ENCODE results near the gene TUT1.
"Not testable (repeated sequence)": the region's sequence is repeated elsewhere in the genome, so short reads cannot be mapped to it uniquely, and the experiment has no call there.

Gene TUT1

DNA sequence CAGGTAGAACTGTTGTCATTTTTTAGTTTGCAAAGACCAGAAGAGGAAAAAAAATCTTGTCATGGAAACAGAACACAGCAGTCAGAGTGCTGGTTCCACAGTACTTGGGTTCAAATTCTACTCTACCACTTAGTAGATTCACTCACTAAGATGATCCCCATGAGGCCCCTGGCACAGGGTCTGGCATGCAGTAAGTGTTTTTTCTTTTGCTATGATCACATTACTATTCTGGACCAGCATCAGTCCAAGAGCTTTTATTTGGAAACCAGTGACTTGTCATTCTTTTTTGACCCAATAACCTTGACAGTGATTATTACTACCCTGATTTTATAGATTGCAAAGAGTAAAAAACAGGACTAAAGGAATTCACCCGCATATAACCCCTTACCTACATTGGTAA is 21.7 kb downstream of the TUT1 start:
- H3K36me3 ChIP-seq (ENCODE audit: low read depth): peaks cover 85% of the 10 kb centered on the region
- peaks cover 11% of the 10 kb centered on the region for H3K4me1 ChIP-seq (ENCODE audit: insufficient read depth, poor library complexity, severe bottlenecking)
- no peaks in the 10 kb centered on the region for H3K9me3 ChIP-seq (ENCODE audit: severe bottlenecking)
- DNase-seq (ENCODE audit: low spot score): no peak
- no peak overlapping the region for H3K4me3 ChIP-seq (ENCODE audit: severe bottlenecking)
- H3K27ac ChIP-seq (ENCODE audit: poor library complexity, severe bottlenecking): peak overlapping the region; percentile 79
- ATAC-seq (ENCODE audit: low read depth): no peak
- TF ChIP-seq, protein P1, sequence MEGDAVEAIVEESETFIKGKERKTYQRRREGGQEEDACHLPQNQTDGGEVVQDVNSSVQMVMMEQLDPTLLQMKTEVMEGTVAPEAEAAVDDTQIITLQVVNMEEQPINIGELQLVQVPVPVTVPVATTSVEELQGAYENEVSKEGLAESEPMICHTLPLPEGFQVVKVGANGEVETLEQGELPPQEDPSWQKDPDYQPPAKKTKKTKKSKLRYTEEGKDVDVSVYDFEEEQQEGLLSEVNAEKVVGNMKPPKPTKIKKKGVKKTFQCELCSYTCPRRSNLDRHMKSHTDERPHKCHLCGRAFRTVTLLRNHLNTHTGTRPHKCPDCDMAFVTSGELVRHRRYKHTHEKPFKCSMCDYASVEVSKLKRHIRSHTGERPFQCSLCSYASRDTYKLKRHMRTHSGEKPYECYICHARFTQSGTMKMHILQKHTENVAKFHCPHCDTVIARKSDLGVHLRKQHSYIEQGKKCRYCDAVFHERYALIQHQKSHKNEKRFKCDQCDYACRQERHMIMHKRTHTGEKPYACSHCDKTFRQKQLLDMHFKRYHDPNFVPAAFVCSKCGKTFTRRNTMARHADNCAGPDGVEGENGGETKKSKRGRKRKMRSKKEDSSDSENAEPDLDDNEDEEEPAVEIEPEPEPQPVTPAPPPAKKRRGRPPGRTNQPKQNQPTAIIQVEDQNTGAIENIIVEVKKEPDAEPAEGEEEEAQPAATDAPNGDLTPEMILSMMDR (IDR thresholded peaks at IDR 0.05; ENCODE audit: poor library complexity, severe bottlenecking): no peak
- no peaks in the 10 kb centered on the region for H3K27me3 ChIP-seq (ENCODE audit: insufficient read depth, poor library complexity, severe bottlenecking)

DNA sequence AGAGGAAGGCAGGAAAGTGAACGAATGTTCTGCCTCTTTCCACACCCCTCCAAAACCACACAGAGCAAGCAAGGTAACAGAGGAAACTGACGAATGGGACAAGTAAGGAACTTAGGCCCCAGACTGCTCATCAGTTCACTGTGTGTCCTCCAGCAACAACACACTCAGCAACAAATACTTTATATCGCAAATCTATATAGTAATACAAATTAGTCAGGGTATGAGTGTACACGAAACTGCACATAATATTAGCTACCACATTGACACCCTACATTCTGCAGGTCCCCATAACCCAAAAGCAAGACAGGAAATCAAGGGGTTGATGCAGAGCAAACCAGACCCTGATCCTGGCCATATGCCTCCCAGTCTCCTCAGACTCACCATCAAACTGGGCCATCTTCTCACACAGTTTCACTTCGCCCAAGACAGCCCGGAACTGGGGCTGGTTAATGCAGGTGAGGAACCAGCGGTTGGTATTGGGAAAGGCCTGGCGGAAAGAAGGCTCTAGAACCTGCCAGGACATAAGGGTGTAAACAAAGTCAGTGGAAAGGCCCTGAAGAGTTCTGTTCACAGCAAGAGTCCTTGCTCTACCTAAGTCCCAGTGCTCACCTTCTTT is 24.2 kb downstream of the TUT1 start:
- no peak overlapping the region for H3K27ac ChIP-seq (ENCODE audit: poor library complexity, severe bottlenecking)
- no peaks in the 10 kb centered on the region for H3K9me3 ChIP-seq (ENCODE audit: severe bottlenecking)
- DNase-seq (ENCODE audit: low spot score) (no peak), ATAC-seq (ENCODE audit: low read depth) (peak; percentile 11; the same call in 1 of the 3 replicates)
- no peaks in the 10 kb centered on the region for H3K27me3 ChIP-seq (ENCODE audit: insufficient read depth, poor library complexity, severe bottlenecking)
- peaks cover 8% of the 10 kb centered on the region for H3K4me1 ChIP-seq (ENCODE audit: insufficient read depth, poor library complexity, severe bottlenecking)
- H3K4me3 ChIP-seq (ENCODE audit: severe bottlenecking): no peak overlapping the region
- TF ChIP-seq, protein P1 (IDR thresholded peaks at IDR 0.05; ENCODE audit: poor library complexity, severe bottlenecking): no peak
- peaks cover 97% of the 10 kb centered on the region for H3K36me3 ChIP-seq (ENCODE audit: low read depth)

DNA sequence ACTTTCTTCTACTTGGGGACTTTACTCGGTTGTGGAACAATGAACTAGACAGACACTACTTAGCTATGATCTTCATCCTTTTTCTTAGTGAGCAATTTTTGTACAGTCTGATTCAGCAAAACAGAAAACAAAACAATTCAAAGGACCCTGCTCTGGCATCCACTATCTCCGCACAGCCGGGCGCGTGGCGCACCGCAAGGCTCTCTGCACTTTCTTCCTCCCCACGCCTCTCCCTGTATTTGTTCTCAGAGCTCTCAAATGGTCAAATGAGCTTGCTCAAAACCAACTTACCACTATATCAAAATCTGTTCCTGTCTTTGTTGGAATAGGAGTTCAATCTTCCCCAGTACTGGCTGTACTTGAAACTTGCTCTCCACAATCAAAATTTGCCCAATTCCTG is 25.1 kb downstream of the TUT1 start:
- DNase-seq (ENCODE audit: low spot score): no peak
- TF ChIP-seq, protein P1 (IDR thresholded peaks at IDR 0.05; ENCODE audit: poor library complexity, severe bottlenecking): no peak
- no peak for ATAC-seq (ENCODE audit: low read depth)
- Histone ChIP-seq H3K9me3 (ENCODE audit: severe bottlenecking) (no peaks in the 10 kb centered on the region), H3K36me3 (ENCODE audit: low read depth) (peaks cover 94% of the 10 kb centered on the region), H3K27ac (ENCODE audit: poor library complexity, severe bottlenecking) (no peak overlapping the region), H3K27me3 (ENCODE audit: insufficient read depth, poor library complexity, severe bottlenecking) (no peaks in the 10 kb centered on the region), H3K4me1 (ENCODE audit: insufficient read depth, poor library complexity, severe bottlenecking) (peaks cover 12% of the 10 kb centered on the region), H3K4me3 (ENCODE audit: severe bottlenecking) (no peak overlapping the region)

DNA sequence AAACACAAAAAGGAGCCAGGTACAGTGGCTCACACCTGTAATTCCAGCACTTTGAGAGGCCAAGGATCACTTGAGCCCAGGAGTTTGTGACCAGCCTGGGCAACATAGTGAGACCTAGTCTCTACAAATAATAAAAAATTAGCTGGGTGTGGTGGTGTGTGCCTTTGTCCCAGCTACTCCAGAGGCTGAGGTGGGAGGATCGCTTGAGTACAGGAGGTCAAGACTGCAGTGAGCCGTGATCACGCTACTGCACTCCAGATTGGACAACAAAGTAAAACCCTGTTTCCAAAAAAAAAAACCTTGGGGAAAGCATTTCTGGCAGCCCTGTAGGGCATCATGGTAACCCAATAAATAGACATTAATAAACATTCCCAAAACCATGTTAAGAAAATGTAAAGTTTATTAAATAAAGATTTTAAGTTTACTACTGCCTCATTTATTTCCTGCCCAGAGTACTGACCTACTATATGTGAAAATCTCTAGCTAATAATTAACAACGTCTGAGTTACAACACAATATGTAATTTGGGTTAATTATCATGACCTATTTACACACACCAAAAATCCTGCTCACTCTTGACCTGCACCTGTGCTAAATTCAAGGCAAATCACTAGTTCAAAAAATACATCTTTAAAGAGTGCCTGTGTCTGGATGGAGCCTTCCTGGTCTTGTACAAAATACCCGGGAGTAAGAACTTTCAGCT is 26.1 kb downstream of the TUT1 start:
- H3K36me3 ChIP-seq (ENCODE audit: low read depth): peaks cover 91% of the 10 kb centered on the region
- ATAC-seq (ENCODE audit: low read depth): no peak
- no peak overlapping the region for H3K27ac ChIP-seq (ENCODE audit: poor library complexity, severe bottlenecking)
- TF ChIP-seq, protein P1 (IDR thresholded peaks at IDR 0.05; ENCODE audit: poor library complexity, severe bottlenecking): no peak
- H3K4me3 ChIP-seq (ENCODE audit: severe bottlenecking): no peak overlapping the region
- DNase-seq (ENCODE audit: low spot score): no peak
- no peaks in the 10 kb centered on the region for H3K27me3 ChIP-seq (ENCODE audit: insufficient read depth, poor library complexity, severe bottlenecking)
- H3K4me1 ChIP-seq (ENCODE audit: insufficient read depth, poor library complexity, severe bottlenecking): peaks cover 20% of the 10 kb centered on the region
- no peaks in the 10 kb centered on the region for H3K9me3 ChIP-seq (ENCODE audit: severe bottlenecking)

DNA sequence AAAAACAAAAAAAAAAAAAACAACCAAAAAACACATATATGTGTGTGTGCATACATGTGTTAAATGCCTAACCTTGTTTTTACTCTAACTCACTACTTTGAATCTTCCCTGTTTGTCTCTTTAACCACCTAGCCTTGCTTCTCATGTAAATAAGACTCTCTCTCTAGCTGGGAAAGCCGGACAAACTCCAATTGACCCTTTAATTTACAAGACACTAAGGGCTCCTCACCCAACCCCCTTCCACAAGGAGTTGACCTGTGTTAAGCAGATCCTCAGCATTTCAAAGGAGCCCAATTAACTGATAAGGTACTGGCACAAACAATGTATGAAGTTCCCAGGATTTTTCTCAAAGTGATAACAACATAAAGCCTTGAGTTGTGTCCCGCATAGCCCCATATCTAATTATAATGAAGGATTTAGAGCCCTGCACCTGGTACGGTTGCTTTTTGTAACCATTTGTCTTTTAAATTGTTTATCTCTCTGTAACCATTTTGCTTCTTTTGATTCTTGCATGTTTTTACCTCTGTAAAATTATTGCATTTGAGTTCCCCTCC is 29.6 kb downstream of the TUT1 start:
- not testable (repeated sequence) for H3K9me3 ChIP-seq (ENCODE audit: severe bottlenecking)
- H3K36me3 ChIP-seq (ENCODE audit: low read depth): peaks cover 79% of the 10 kb centered on the region

More for the DNA sequence above, 29.6 kb downstream of the TUT1 start:
- not testable (repeated sequence) for ATAC-seq (ENCODE audit: low read depth); H3K27me3 ChIP-seq (ENCODE audit: insufficient read depth, poor library complexity, severe bottlenecking); DNase-seq (ENCODE audit: low spot score); H3K4me3 ChIP-seq (ENCODE audit: severe bottlenecking)
- peaks cover 42% of the 10 kb centered on the region for H3K4me1 ChIP-seq (ENCODE audit: insufficient read depth, poor library complexity, severe bottlenecking)
- H3K27ac ChIP-seq (ENCODE audit: poor library complexity, severe bottlenecking): peak overlapping the region; percentile 100
